ENCODE measurements around the gene PODXL. TPM values are rescaled to one million over a fixed set of nuclear protein-coding genes. Genes with fewer than 3 reads are reported as not detected.

The PODXL gene
- total and polyA plus RNA-seq, 2 of the 8 experiments (the other 6 are each of a cell fraction or from before 2014, with no cell fraction given) = 638 to 925 TPM

- POLR2A ChIA-PET (ENCODE audit: partially characterized antibody) = interaction anchor here (1.0 to 2.0 kb wide), 3 partner anchors 11 to 17 kb away, joined by 3 to 5 read pairs (median 4); no protein-coding TSS in a partner anchor
- Histone ChIP-seq H2AK5ac (ENCODE audit: low read depth, low read length) (peak overlapping the region; percentile 99; the same call in 1 of the 2 replicates), H3K18ac (ENCODE audit: extremely low read depth, low read length) (peak overlapping the region; percentile 89), H4K5ac (ENCODE audit: insufficient read length, low read depth, low read length) (no peak overlapping the region), H2BK12ac (ENCODE audit: low read depth, low read length) (peak overlapping the region; percentile 97), H2BK120ac (replicated peaks; ENCODE audit: low read depth, low read length) (peak overlapping the region; percentile 26), H2BK20ac (ENCODE audit: low read length) (peak overlapping the region; percentile 98), H4K91ac (replicated peaks; ENCODE audit: insufficient read length, low read length) (peak overlapping the region; percentile 90), H3K4me3 (ENCODE audit: extremely low read depth in 1 of 4, insufficient read depth in 2 of 4, low read depth in 3 of 4, low read length in 4 of 4) (no peak overlapping the region), H3K9me3 (ENCODE audit: insufficient read depth in 2 of 2, low read depth in 1 of 2, low read length in 1 of 2) (no peaks in the 10 kb centered on the region), H4K8ac (ENCODE audit: extremely low read depth, insufficient read depth, low read length) (no peak overlapping the region), H3K23me2 (ENCODE audit: low read depth, low read length) (peaks cover 3% of the 10 kb centered on the region), H3K79me1 (ENCODE audit: low read depth, low read length) (0 out of 2 replicates have a peak, but pooled peaks cover 2% of the 10 kb centered on the region), H3K23ac (ENCODE audit: insufficient read length) (no peak overlapping the region), H3K36me3 (ENCODE audit: control insufficient read depth in 2 of 4, insufficient read depth in 4 of 4, low read length in 3 of 4) (no peaks in the 10 kb centered on the region), H3K27ac (ENCODE audit: low read depth, low read length) (no peak overlapping the region), H3K4me1 (replicated peaks in 1 of 4; ENCODE audit: control insufficient read depth in 3 of 4, insufficient read depth in 4 of 4, low read length in 3 of 4) (peaks cover 12 to 26% (median 24%) of the 10 kb centered on the region in 4 experiments; a peak in 6 of 7 replicates), H3K4ac (replicated peaks; ENCODE audit: insufficient read length, low read depth, low read length) (peak overlapping the region; percentile 5), H3K79me2 (ENCODE audit: control insufficient read depth in 1 of 2, insufficient read depth in 2 of 2, low read length in 2 of 2) (peaks cover 0 to 6% of the 10 kb centered on the region in 2 experiments; a peak in 1 of 4 replicates), H3K56ac (replicated peaks; ENCODE audit: insufficient read length, low read depth, low read length) (no peak overlapping the region), H3K14ac (ENCODE audit: insufficient read length) (no peak overlapping the region), H3K27me3 (replicated peaks in 1 of 4; ENCODE audit: control insufficient read depth in 3 of 4, extremely low read depth in 1 of 4, insufficient read depth in 3 of 4, low read length in 3 of 4) (no peaks in the 10 kb centered on the region), H4K20me1 (replicated peaks in 1 of 2; ENCODE audit: control insufficient read depth in 1 of 2, insufficient read depth in 2 of 2, low read length in 2 of 2) (no peaks in the 10 kb centered on the region), H2AFZ (ENCODE audit: low read length) (no peak overlapping the region), H3K4me2 (ENCODE audit: insufficient read depth in 1 of 2, low read depth in 2 of 2, low read length in 2 of 2) (no peak overlapping the region), H3K9ac (replicated peaks in 1 of 4; ENCODE audit: extremely low read depth in 1 of 4, low read depth in 3 of 4, low read length in 3 of 4) (0 out of 7 replicates have a peak overlapping the region, but pooled peaks of 1 of the 4 experiments have one; percentile 1), H2BK5ac (ENCODE audit: low read depth, low read length) (peak overlapping the region; percentile 91; the same call in 1 of the 2 replicates), H2BK15ac (ENCODE audit: low read length) (peak overlapping the region; percentile 85; the same call in 1 of the 2 replicates)
- CTCF ChIA-PET (ENCODE audit: partially characterized antibody) = interaction anchor here (1.1 to 1.3 kb wide), 4 partner anchors 8 to 79 kb away, joined by 3 to 5 read pairs (median 4); no protein-coding TSS in a partner anchor
- DNase-seq (ENCODE audit: low read depth in 1 of 2, low spot score in 2 of 2) (no peak), FAIRE-seq (no peak)
- WGBS, 2 experiments (ENCODE audit: extremely low coverage in 1 of 2, insufficient coverage in 1 of 2, insufficient read length in 1 of 2, insufficient replicate concordance in 2 of 2, low coverage in 1 of 2, low lambda C conversion rate in 2 of 2, missing lambda C conversion rate in 1 of 2) = 90% methylated on average over 11 of the region's 11 CpGs; no CpG with 5 or more reads in 1 of the 2 experiments
- TF ChIP-seq ZNF274 (IDR thresholded peaks at IDR 0.05; ENCODE audit: borderline replicate concordance, extremely low read depth, low read length) = no peak
- TF ChIP-seq NRF1 (IDR thresholded peaks at IDR 0.05; ENCODE audit: low read depth, low read length) = no peak
- no peak for TF ChIP-seq SP4 (IDR thresholded peaks at IDR 0.05; ENCODE audit: low read length)
- TF ChIP-seq CHD2 (IDR thresholded peaks at IDR 0.05; ENCODE audit: low read length) = no peak
- no peak for TF ChIP-seq EZH2 (IDR thresholded peaks at IDR 0.05; ENCODE audit: low read depth, low read length, severe bottlenecking)
These were observed 43.9 kb upstream of the PODXL start for GRCh38 chr7:131600085-131600881.

Measured in H1 (cell line).